OCI-LY1 (cell line): ENCODE results near the gene ADGRL2.

ENCODE experiments used
- H2AFZ ChIP-seq: fragments of 200-600 bp; sonication (generic), shearing (Covaris generic); 2 replicates; pipeline ENCODE4 v1.6.0; 2014; ENCODE audit warnings: antibody characterized with exemption, mild to moderate bottlenecking, low read length
- H3F3A ChIP-seq: fragments of 200-600 bp; sonication (generic), shearing (Covaris generic); 2 replicates; pipeline ENCODE4 v1.6.0; 2014; ENCODE audit warnings: mild to moderate bottlenecking, antibody characterized with exemption, low read length, moderate library complexity; ENCODE audit not compliant: insufficient read depth
- H3K27ac ChIP-seq: fragments of 200-600 bp; sonication (generic); 2 replicates; pipeline ENCODE4 v1.5.1; 2014; ENCODE audit warnings: low read length, mixed run types, mild to moderate bottlenecking, low read depth; ENCODE audit not compliant: poor library complexity, severe bottlenecking
- H3K27me3 ChIP-seq: fragments of 200-600 bp; sonication (generic); 2 replicates; pipeline ENCODE4 v1.6.0; 2014; ENCODE audit warnings: antibody characterized with exemption, mild to moderate bottlenecking, low read length, moderate library complexity; ENCODE audit not compliant: insufficient read depth
- H3K36me3 ChIP-seq: fragments of 200-600 bp; sonication (generic); 2 replicates; pipeline ENCODE4 v1.6.1; 2014; ENCODE audit warnings: mild to moderate bottlenecking, antibody characterized with exemption, low read length, moderate library complexity, mixed read lengths; ENCODE audit not compliant: insufficient read depth
- H3K4me1 ChIP-seq: fragments of 200-600 bp; sonication (generic); 2 replicates; pipeline ENCODE4 v1.5.1; 2014; ENCODE audit warnings: mild to moderate bottlenecking, low read length, moderate library complexity; ENCODE audit not compliant: insufficient read depth, severe bottlenecking
- H3K4me2 ChIP-seq: fragments of 200-600 bp; sonication (generic), shearing (Covaris generic); 2 replicates; pipeline ENCODE4 v1.6.1; 2014; ENCODE audit warnings: low read length
- H3K4me3 ChIP-seq: fragments of 200-600 bp; sonication (generic); 2 replicates; pipeline ENCODE4 v1.5.1; 2014; ENCODE audit warnings: low read length, low read depth, mild to moderate bottlenecking, mixed read lengths; ENCODE audit not compliant: poor library complexity, severe bottlenecking
- H3K79me2 ChIP-seq: fragments of 200-600 bp; shearing (Covaris generic); 2 replicates; pipeline ENCODE4 v1.6.1; 2016; ENCODE audit warnings: mixed run types, low read length, mixed read lengths; ENCODE audit not compliant: insufficient read depth
- H3K9ac ChIP-seq: fragments of 200-600 bp; sonication (generic), shearing (Covaris generic); 2 replicates; pipeline ENCODE4 v1.6.1; 2014; ENCODE audit warnings: mild to moderate bottlenecking, low read length, mixed read lengths
- H3K9me2 ChIP-seq: fragments of 200-600 bp; sonication (generic), shearing (Covaris generic); 2 replicates; pipeline ENCODE4 v1.6.1; 2014; ENCODE audit warnings: low read depth, mild to moderate bottlenecking, low read length, mixed read lengths
- H3K9me3 ChIP-seq: fragments of 200-600 bp; shearing (Covaris generic); 2 replicates; pipeline ENCODE4 v1.6.1; 2014; ENCODE audit warnings: low read length, mixed read lengths
- H4K20me1 ChIP-seq: fragments of 200-600 bp; sonication (generic), shearing (Covaris generic); 2 replicates; pipeline ENCODE4 v1.6.0; 2016; ENCODE audit warnings: mild to moderate bottlenecking, low read length; ENCODE audit not compliant: insufficient read depth
- CTCF ChIP-seq: fragments of 200-600 bp; sonication (generic), shearing (Covaris generic); IDR thresholded peaks from 2 replicates; pipeline ENCODE4 v1.5.1; 2017; ENCODE audit warnings: mild to moderate bottlenecking, antibody characterized with exemption, low read length, moderate library complexity, mixed read lengths
- EZH2 ChIP-seq: fragments of 200-600 bp; sonication (generic), shearing (Covaris generic); IDR thresholded peaks from 2 replicates; pipeline ENCODE4 v1.8.0; 2017; ENCODE audit warnings: borderline replicate concordance, mixed run types, mild to moderate bottlenecking, antibody characterized with exemption, low read length, moderate library complexity, mixed read lengths

The ADGRL2 gene

GRCh38 chr1:81802707-81803430, 2.1 kb downstream of the ADGRL2 start:
- no peaks in the 10 kb centered on the region for H3F3A ChIP-seq
- no peaks in the 10 kb centered on the region for H3K36me3 ChIP-seq
- H3K9me3 ChIP-seq: no peaks in the 10 kb centered on the region
- H3K4me2 ChIP-seq: no peak overlapping the region
- no peak overlapping the region for H3K4me3 ChIP-seq
- H3K9me2 ChIP-seq: no peaks in the 10 kb centered on the region
- no peak overlapping the region for H2AFZ ChIP-seq
- no peaks in the 10 kb centered on the region for H4K20me1 ChIP-seq
- no peaks in the 10 kb centered on the region for H3K4me1 ChIP-seq
- TF ChIP-seq EZH2: no peak
- no peak for TF ChIP-seq CTCF
- no peaks in the 10 kb centered on the region for H3K27me3 ChIP-seq
- H3K79me2 ChIP-seq: no peaks in the 10 kb centered on the region
- no peak overlapping the region for H3K9ac ChIP-seq
- no peak overlapping the region for H3K27ac ChIP-seq

GRCh38 chr1:81803431-81804110, 2.8 kb downstream of the ADGRL2 start:
- Histone ChIP-seq H3K4me3 (no peak overlapping the region), H3K9me3 (no peaks in the 10 kb centered on the region), H3F3A (no peaks in the 10 kb centered on the region), H4K20me1 (no peaks in the 10 kb centered on the region), H3K36me3 (no peaks in the 10 kb centered on the region), H3K79me2 (no peaks in the 10 kb centered on the region), H2AFZ (no peak overlapping the region), H3K27ac (no peak overlapping the region), H3K4me2 (no peak overlapping the region), H3K4me1 (no peaks in the 10 kb centered on the region), H3K27me3 (no peaks in the 10 kb centered on the region), H3K9ac (no peak overlapping the region), H3K9me2 (no peaks in the 10 kb centered on the region)
- TF ChIP-seq CTCF: no peak
- no peak for TF ChIP-seq EZH2

- H3K27ac ChIP-seq: no peak overlapping the region
- no peaks in the 10 kb centered on the region for H3K79me2 ChIP-seq
- H3K36me3 ChIP-seq: no peaks in the 10 kb centered on the region
- no peaks in the 10 kb centered on the region for H3K9me3 ChIP-seq
- H3K9me2 ChIP-seq: no peaks in the 10 kb centered on the region
- no peak overlapping the region for H2AFZ ChIP-seq
- H4K20me1 ChIP-seq: no peaks in the 10 kb centered on the region
- no peaks in the 10 kb centered on the region for H3K4me1 ChIP-seq
- TF ChIP-seq EZH2 (no peak), CTCF (no peak)
- no peak overlapping the region for H3K4me3 ChIP-seq
- no peak overlapping the region for H3K4me2 ChIP-seq
- no peak overlapping the region for H3K9ac ChIP-seq
- H3K27me3 ChIP-seq: no peaks in the 10 kb centered on the region
- H3F3A ChIP-seq: no peaks in the 10 kb centered on the region
These were observed 3.6 kb downstream of the ADGRL2 start for GRCh38 chr1:81804312-81804711.
